Psoas muscle (tissue), 8 donors: ENCODE results near the gene PRR12. TPM values are rescaled to one million over a fixed set of nuclear protein-coding genes. Genes with fewer than 3 reads are reported as not detected.

Source experiments
- ATAC-seq, 4 donors: fragments of 200-7000 bp; cut with Tn5 transposase; one replicate each; pipeline ENCODE4 v1.9.1; 2020; ENCODE audit warnings: moderate library complexity in 3 of 4, mild to moderate bottlenecking in 2 of 4
- DNase-seq, 2 donors: peaks; one replicate each; pipeline ENCODE4 v3.0.0-alpha.2; 2020
- H3K27ac ChIP-seq: fragments of 200-600 bp; one replicate; pipeline ENCODE4 v1.8.0; 2022
- H3K27me3 ChIP-seq, 3 donors: fragments of 200-600 bp in 1 of 3; one replicate each; pipeline versions ENCODE4 v1.6.1 to v1.8.0; 2013 to 2022; ENCODE audit warnings: low read length in 2 of 3, mild to moderate bottlenecking in 2 of 3, moderate library complexity in 1 of 3; ENCODE audit not compliant: insufficient read depth in 3 of 3
- H3K36me3 ChIP-seq, 2 donors: fragments of 200-600 bp in 1 of 2; one replicate each; pipeline versions ENCODE4 v1.6.1 to v1.8.0; 2013 to 2022; ENCODE audit warnings: low read depth in 1 of 2, mild to moderate bottlenecking in 1 of 2, moderate library complexity in 1 of 2; ENCODE audit not compliant: insufficient read depth in 1 of 2
- H3K4me1 ChIP-seq: fragments of 200-600 bp; one replicate; pipeline ENCODE4 v1.8.0; 2022
- H3K4me3 ChIP-seq: fragments of 200-600 bp; one replicate; pipeline ENCODE4 v1.8.0; 2022; ENCODE audit warnings: mild to moderate bottlenecking
- H3K9me3 ChIP-seq: fragments of 200-600 bp; one replicate; pipeline ENCODE4 v1.8.0; 2022
- CTCF ChIP-seq: fragments of 200-600 bp; IDR thresholded peaks from one replicate; pipeline ENCODE4 v1.8.0; 2022; ENCODE audit warnings: antibody characterized with exemption
- WGBS, 3 donors: extraction: QIAGEN DNeasy Blood & Tissue Kit; methylation state at CpG; one replicate each; pipeline versions ENCODE4 v1.1.6 to v1.1.7; 2013; 5-methylcytosine and 5-hydroxymethylcytosine counted together
- intact Hi-C, 2 donors: fragments of 100-400 bp; cut with DNase I; formaldehyde crosslinking; loops; one replicate each; pipeline versions ENCODE4 v1.11.0 to v1.14.2; 2022
- polyA plus RNA-seq, 3 donors: library from polyadenylated mRNA; stranded (reverse); fragments of 200-250 nt; gene quantifications; one replicate each; pipeline ENCODE4 v1.2.3, GENCODE V29; 2013
- total RNA-seq, 4 donors: library from RNA; stranded (reverse); fragmentation: NEBNext Ultra II Directional in 2 of 4; extraction: Animal tissue kit (Norgen Biotek cat#: 25700) in 2 of 4; gene quantifications; one replicate each; pipeline versions ENCODE4 v1.2.1 to v1.2.4, GENCODE V29; 2021 to 2023
- donor health status: healthy with polysubstance abuse.
- donor health status: DM: no; HTN: no; CAD: no; lungs with moderate emphysema.
- donor health status: Bipolar disorder and iron deficiency.
- donor health status: healthy.
- donor health status: DM: yes; HTN: yes; CAD: no.
- donor health status: DM: no; HTN: no; CAD: no.
- donor health status: DM: no; HTN: no; CAD: no.
- donor health status: DM: yes; HTN: yes; CAD: no.

The PRR12 gene
- total and polyA plus RNA-seq, 7 donors = 2.3 to 15.1 (median 7.1) TPM

- no peak overlapping the region for H3K4me3 ChIP-seq
- no peaks in the 10 kb centered on the region for H3K27me3 ChIP-seq
- H3K9me3 ChIP-seq = no peaks in the 10 kb centered on the region
- intact Hi-C loops = no loop called here
- peak in 1 of 2 donors; percentile 88 for DNase-seq
- ATAC-seq = peak; percentile 85 to 96 (median 92)
- no peaks in the 10 kb centered on the region for H3K4me1 ChIP-seq
- H3K27ac ChIP-seq = peak overlapping the region; percentile 74
- no peak for TF ChIP-seq CTCF
- peaks cover 0 to 69% of the 10 kb centered on the region in 2 donors for H3K36me3 ChIP-seq
- WGBS, 3 donors = 31 to 64% (median 40%) methylated on average over 7 of the region's 7 CpGs
These were observed 14.6 kb downstream of the PRR12 start for GRCh38 chr19:49605605-49606004.

- Histone ChIP-seq H3K4me3 (no peak overlapping the region), H3K36me3 (peaks cover 0 to 37% of the 10 kb centered on the region in 2 donors), H3K4me1 (peaks cover 7% of the 10 kb centered on the region), H3K9me3 (no peaks in the 10 kb centered on the region), H3K27me3 (no peaks in the 10 kb centered on the region), H3K27ac (no peak overlapping the region)
- ATAC-seq = no peak
- 96 to 97% (median 97%) methylated on average over 12 of the region's 12 CpGs for WGBS, 3 donors
- TF ChIP-seq CTCF = no peak
- no peak for DNase-seq
- intact Hi-C loops = no loop called here
These were observed 18.6 kb downstream of the PRR12 start for GRCh38 chr19:49609499-49610092.

- Histone ChIP-seq H3K4me1 (peaks cover 7% of the 10 kb centered on the region), H3K27ac (no peak overlapping the region), H3K9me3 (no peaks in the 10 kb centered on the region), H3K27me3 (no peaks in the 10 kb centered on the region), H3K4me3 (no peak overlapping the region), H3K36me3 (peaks cover 0 to 54% of the 10 kb centered on the region in 2 donors)
- 47 to 60% (median 56%) methylated on average over 4 of the region's 4 CpGs for WGBS, 3 donors
- peak; percentile 64 to 70 (median 69) for ATAC-seq
- no peak for DNase-seq
- no peak for TF ChIP-seq CTCF
- intact Hi-C loops = no loop called here
These were observed 22.4 kb downstream of the PRR12 start for GRCh38 chr19:49613374-49613773.

GRCh38 chr19:49614096-49614833 is 23.3 kb downstream of the PRR12 start:
- Histone ChIP-seq H3K27ac (no peak overlapping the region), H3K36me3 (peaks cover 0 to 53% of the 10 kb centered on the region in 2 donors), H3K9me3 (no peaks in the 10 kb centered on the region), H3K4me3 (no peak overlapping the region), H3K27me3 (no peaks in the 10 kb centered on the region), H3K4me1 (peaks cover 7% of the 10 kb centered on the region)
- DNase-seq (no peak), ATAC-seq (peak in 2 of 4 donors; percentile 13 to 15)
- WGBS, 3 donors = 82 to 87% (median 84%) methylated on average over 19 of the region's 19 CpGs
- no peak for TF ChIP-seq CTCF
- intact Hi-C loops = no loop called here
